HK-2 (cell line): ENCODE measurements around the gene UHRF1.
"Not testable (repeated sequence)": the region's sequence is repeated elsewhere in the genome, so short reads cannot be mapped to it uniquely, and the experiment has no call there.

Experiments used
- DNase-seq: peaks from one replicate; pipeline ENCODE4 v3.0.0-alpha.2; 2018; ENCODE audit not compliant: unreplicated experiment

Gene UHRF1

GRCh38 chr19:4935444-4935843 lies 26.1 kb downstream of the UHRF1 start:
- no peak for DNase-seq

GRCh38 chr19:4937060-4937459 lies 27.8 kb downstream of the UHRF1 start:
- DNase-seq: no peak

- not testable (repeated sequence) for DNase-seq
These were observed 29.2 kb downstream of the UHRF1 start for GRCh38 chr19:4938461-4938860.

- no peak for DNase-seq
These were observed 30.2 kb downstream of the UHRF1 start for GRCh38 chr19:4939466-4939865.

GRCh38 chr19:4941638-4942169 lies 32.4 kb downstream of the UHRF1 start:
- not testable (repeated sequence) for DNase-seq

GRCh38 chr19:4950650-4951049 lies 41.3 kb downstream of the UHRF1 start:
- DNase-seq: not testable (repeated sequence)

- no peak for DNase-seq
These were observed 42.4 kb downstream of the UHRF1 start for GRCh38 chr19:4951656-4952055.

- DNase-seq: no peak
These were observed 43.6 kb downstream of the UHRF1 start for GRCh38 chr19:4952945-4953344.

- not testable (repeated sequence) for DNase-seq
These were observed 45.2 kb downstream of the UHRF1 start for GRCh38 chr19:4954320-4955149.

GRCh38 chr19:4955274-4955673 lies 46.0 kb downstream of the UHRF1 start:
- DNase-seq: no peak

- DNase-seq: no peak
These were observed 48.7 kb downstream of the UHRF1 start for GRCh38 chr19:4957981-4958380.

- no peak for DNase-seq
These were observed 52.9 kb downstream of the UHRF1 start for GRCh38 chr19:4962085-4962619.

- no peak for DNase-seq
These were observed 55.8 kb downstream of the UHRF1 start for GRCh38 chr19:4965061-4965460.

- peak; percentile 61 for DNase-seq
These were observed 57.3 kb downstream of the UHRF1 start for GRCh38 chr19:4966591-4966990.

- DNase-seq: peak; percentile 58
These were observed 58.6 kb downstream of the UHRF1 start for GRCh38 chr19:4967738-4968461.

- peak; percentile 100 for DNase-seq
These were observed 59.4 kb downstream of the UHRF1 start, which contains the start of gene KDM4B for GRCh38 chr19:4968462-4969291. Gene KDM4B (plus strand): TSS chr19:4969113. CDS start chr19:5032891, 63,778 bp downstream.

GRCh38 chr19:4969292-4969771 lies 60.0 kb downstream of the UHRF1 start:
- no peak for DNase-seq

GRCh38 chr19:4969772-4970531 lies 60.7 kb downstream of the UHRF1 start:
- no peak for DNase-seq

- no peak for DNase-seq
These were observed 61.5 kb downstream of the UHRF1 start for GRCh38 chr19:4970558-4971423.

- no peak for DNase-seq
These were observed 62.1 kb downstream of the UHRF1 start for GRCh38 chr19:4971424-4971793.
